ENCODE results near the gene CANX. TPM values are rescaled to one million over a fixed set of nuclear protein-coding genes. Genes with fewer than 3 reads are reported as not detected.

CANX gene
- total and polyA plus RNA-seq, 2 of the 13 experiments (the other 11 are each of a cell fraction or from before 2014, with no cell fraction given), result 477 to 680 TPM

GRCh38 chr5:179680014-179680779, 18.6 kb upstream of the CANX start (continued):
- TF ChIP-seq GMEB1 (CRISPR knock-in tag; IDR thresholded peaks at IDR 0.05; ENCODE audit: borderline replicate concordance) (no peak), SOX5 (CRISPR knock-in tag; IDR thresholded peaks at IDR 0.05; ENCODE audit: borderline replicate concordance) (peak; percentile 84), ZFP62 (CRISPR knock-in tag; IDR thresholded peaks at IDR 0.05) (no peak), ZNF558 (CRISPR knock-in tag; IDR thresholded peaks at IDR 0.05; ENCODE audit: borderline replicate concordance) (no peak), JARID2 (CRISPR knock-in tag; IDR thresholded peaks at IDR 0.05; ENCODE audit: insufficient replicate concordance) (no peak), ZNF160 (CRISPR knock-in tag; IDR thresholded peaks at IDR 0.05) (no peak), ZNF350 (CRISPR knock-in tag; IDR thresholded peaks at IDR 0.05; ENCODE audit: borderline replicate concordance, low read depth) (no peak; the same call in 1 of the 2 replicates), FIP1L1 (IDR thresholded peaks at IDR 0.05; ENCODE audit: borderline replicate concordance, insufficient read depth, low read depth, low read length) (no peak), NFAT5 (CRISPR knock-in tag; IDR thresholded peaks at IDR 0.05) (no peak), ZNF687 (CRISPR knock-in tag; IDR thresholded peaks at IDR 0.05) (no peak)
- TF ChIP-seq, protein P1, sequence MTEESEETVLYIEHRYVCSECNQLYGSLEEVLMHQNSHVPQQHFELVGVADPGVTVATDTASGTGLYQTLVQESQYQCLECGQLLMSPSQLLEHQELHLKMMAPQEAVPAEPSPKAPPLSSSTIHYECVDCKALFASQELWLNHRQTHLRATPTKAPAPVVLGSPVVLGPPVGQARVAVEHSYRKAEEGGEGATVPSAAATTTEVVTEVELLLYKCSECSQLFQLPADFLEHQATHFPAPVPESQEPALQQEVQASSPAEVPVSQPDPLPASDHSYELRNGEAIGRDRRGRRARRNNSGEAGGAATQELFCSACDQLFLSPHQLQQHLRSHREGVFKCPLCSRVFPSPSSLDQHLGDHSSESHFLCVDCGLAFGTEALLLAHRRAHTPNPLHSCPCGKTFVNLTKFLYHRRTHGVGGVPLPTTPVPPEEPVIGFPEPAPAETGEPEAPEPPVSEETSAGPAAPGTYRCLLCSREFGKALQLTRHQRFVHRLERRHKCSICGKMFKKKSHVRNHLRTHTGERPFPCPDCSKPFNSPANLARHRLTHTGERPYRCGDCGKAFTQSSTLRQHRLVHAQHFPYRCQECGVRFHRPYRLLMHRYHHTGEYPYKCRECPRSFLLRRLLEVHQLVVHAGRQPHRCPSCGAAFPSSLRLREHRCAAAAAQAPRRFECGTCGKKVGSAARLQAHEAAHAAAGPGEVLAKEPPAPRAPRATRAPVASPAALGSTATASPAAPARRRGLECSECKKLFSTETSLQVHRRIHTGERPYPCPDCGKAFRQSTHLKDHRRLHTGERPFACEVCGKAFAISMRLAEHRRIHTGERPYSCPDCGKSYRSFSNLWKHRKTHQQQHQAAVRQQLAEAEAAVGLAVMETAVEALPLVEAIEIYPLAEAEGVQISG (CRISPR knock-in tag; IDR thresholded peaks at IDR 0.05), result peak; percentile 68

Data from HepG2 (cell line).